Cardiac fibroblast (primary cell): ENCODE data around the gene IGFL2.
"Not testable (repeated sequence)": the region's sequence is repeated elsewhere in the genome, so short reads cannot be mapped to it uniquely, and the experiment has no call there.

Experiments
- DNase-seq, 2 donors: peaks; one replicate each; pipeline versions ENCODE4 v3.0.0 to v3.0.0-alpha.2; 2010; ENCODE audit warnings: low read depth in 2 of 2
- H3K4me3 ChIP-seq, 2 donors: replicated peaks in 1 of 2; 1 replicate in 1 of 2; 2 replicates in 1 of 2; pipeline ENCODE4 v1.5.1; 2011; ENCODE audit warnings: low read depth in 2 of 2, low read length in 2 of 2, mild to moderate bottlenecking in 2 of 2, moderate library complexity in 1 of 2
- TF ChIP-seq, protein P1 (sequence below): IDR thresholded peaks from one replicate; pipeline ENCODE4 v1.5.1; 2011; ENCODE audit warnings: low read depth, mild to moderate bottlenecking, low read length, inconsistent platforms

IGFL2 gene

GRCh38 chr19:46202872-46203860, 55.1 kb downstream of the IGFL2 start:
- TF ChIP-seq, protein P1, sequence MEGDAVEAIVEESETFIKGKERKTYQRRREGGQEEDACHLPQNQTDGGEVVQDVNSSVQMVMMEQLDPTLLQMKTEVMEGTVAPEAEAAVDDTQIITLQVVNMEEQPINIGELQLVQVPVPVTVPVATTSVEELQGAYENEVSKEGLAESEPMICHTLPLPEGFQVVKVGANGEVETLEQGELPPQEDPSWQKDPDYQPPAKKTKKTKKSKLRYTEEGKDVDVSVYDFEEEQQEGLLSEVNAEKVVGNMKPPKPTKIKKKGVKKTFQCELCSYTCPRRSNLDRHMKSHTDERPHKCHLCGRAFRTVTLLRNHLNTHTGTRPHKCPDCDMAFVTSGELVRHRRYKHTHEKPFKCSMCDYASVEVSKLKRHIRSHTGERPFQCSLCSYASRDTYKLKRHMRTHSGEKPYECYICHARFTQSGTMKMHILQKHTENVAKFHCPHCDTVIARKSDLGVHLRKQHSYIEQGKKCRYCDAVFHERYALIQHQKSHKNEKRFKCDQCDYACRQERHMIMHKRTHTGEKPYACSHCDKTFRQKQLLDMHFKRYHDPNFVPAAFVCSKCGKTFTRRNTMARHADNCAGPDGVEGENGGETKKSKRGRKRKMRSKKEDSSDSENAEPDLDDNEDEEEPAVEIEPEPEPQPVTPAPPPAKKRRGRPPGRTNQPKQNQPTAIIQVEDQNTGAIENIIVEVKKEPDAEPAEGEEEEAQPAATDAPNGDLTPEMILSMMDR: no peak
- no peak for DNase-seq
- H3K4me3 ChIP-seq: no peak overlapping the region

- no peak for DNase-seq
- TF ChIP-seq, protein P1: no peak
- no peak overlapping the region for H3K4me3 ChIP-seq
These were observed 56.0 kb downstream of the IGFL2 start for GRCh38 chr19:46204008-46204407.

DNA sequence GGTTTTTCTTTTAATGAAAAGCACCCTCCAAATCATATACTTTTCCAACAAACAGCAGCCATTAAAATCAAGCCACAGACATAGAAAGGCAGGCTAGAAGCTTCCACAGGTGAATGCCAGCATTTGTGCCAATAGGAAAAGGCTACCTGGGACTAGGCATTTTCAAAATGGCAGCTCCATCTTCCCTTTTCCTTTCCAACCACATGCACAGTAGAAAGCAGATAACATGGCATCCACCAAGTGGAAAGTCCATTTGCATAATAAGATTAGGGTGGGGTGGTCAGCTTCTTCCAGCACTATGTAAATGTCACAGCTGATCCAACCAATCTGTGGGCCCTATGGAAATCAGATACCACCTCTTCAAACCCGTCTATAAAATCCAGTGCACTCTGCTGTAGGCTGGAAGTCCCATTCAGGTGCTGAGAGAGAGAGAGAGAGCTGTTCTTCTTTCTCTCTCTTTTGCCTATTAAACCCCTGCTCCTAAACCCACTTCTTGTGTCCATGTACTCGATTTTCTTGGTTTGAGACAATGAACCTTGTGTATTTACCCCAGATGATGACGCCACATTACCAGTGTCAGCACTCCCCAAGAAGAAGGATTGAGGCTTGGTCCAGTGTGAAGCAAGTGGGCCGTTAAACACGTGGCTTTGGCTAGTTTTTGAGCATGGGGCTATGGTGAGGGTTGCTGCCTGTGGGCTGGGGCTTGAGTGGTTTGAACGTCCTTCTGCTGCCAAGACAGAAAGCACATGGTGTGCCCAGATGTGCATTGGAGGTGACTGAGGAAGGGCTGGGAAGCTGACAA, 57.3 kb downstream of the IGFL2 start:
- DNase-seq: no peak
- TF ChIP-seq, protein P1: no peak
- H3K4me3 ChIP-seq: no peak overlapping the region

DNA sequence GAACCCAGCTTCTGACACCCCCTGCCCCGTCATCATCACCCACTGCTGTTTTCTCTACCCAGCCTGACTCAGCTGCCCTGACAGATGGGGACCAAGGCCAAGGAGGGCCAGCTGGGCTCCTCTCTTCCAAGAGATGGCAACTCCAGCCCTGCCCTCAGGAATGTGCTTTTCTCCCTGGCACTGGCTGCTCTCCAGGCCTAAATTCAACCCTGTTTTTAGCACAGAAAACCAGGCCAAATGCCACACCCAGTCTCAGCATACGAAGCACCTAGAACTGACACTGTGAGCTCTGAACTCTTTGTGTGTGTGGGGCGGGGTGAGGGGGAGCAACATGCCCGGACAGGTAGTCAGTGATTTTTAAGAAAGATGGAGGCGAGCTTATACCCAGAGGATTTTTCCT, 58.1 kb downstream of the IGFL2 start:
- no peak overlapping the region for H3K4me3 ChIP-seq
- no peak for DNase-seq
- TF ChIP-seq, protein P1: no peak

DNA sequence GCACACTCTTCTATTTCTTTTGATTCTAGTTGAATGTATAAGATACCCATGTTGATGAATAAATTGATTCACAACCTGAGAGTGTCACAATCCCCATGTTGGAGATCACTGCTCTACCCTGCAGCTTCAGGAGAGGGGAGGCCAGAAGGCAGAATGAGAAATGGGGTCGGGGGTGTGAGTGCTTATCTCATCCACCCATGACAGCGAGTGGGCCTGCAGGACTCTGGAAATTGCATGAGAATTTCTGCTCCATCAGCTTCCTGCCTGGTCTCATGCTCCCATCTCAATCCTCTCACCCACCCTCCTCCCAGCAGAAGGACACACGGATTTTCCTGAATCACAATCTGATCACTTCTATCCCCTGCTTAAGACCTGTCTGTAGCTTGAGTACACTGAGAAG, 58.6 kb downstream of the IGFL2 start:
- no peak overlapping the region for H3K4me3 ChIP-seq
- no peak for DNase-seq
- TF ChIP-seq, protein P1: no peak

DNA sequence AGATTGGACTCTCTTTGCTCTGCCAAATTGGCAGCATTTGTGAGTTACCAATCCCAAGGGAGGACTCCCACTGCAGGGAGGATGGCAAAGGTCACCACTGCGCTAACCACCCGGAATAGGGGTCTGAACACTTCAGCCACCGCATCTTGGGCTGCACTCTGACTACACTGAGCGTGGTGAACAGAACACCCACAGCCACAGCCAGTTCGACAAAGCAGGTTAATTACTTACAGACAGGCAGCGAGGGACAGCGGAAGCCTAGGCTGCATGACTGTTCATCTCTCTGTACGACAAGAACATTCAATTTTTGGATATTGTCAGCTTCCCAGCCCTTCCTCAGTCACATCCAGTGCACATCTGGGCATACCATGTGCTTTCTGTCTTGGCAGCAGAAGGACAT, 59.8 kb downstream of the IGFL2 start:
- H3K4me3 ChIP-seq, DNase-seq: not testable (repeated sequence)

DNA sequence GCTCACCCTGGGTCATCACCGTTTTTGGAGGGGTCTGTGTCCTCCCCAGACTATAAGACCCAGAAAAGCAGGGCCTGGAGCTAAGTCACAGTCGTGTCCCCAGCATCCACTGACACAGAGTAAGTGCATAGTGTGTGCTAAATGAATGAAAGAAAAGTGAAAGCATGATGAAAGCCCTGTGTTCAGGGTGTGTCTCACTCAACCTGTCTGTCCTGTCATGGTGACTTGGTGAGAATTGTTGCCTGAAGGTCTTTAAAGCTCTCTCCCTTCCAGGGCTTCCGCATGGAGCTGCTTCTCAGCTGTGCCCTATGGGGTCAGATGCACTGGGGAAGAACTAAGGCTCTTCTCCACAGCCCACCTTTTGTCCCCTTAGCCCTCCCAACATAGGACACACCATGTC, 61.0 kb downstream of the IGFL2 start:
- no peak for DNase-seq
- TF ChIP-seq, protein P1: no peak

More for the DNA sequence above, 61.0 kb downstream of the IGFL2 start:
- no peak overlapping the region for H3K4me3 ChIP-seq
